GM18861 (cell line): ENCODE data around the gene RC3H2.
"Not testable (repeated sequence)": the region's sequence is repeated elsewhere in the genome, so short reads cannot be mapped to it uniquely, and the experiment has no call there.

Experiments used
- ATAC-seq: cut with Tn5 transposase; IDR thresholded peaks from one replicate; pipeline ENCODE4 v1.9.1; 2021; ENCODE audit not compliant: unreplicated experiment

The RC3H2 gene

DNA sequence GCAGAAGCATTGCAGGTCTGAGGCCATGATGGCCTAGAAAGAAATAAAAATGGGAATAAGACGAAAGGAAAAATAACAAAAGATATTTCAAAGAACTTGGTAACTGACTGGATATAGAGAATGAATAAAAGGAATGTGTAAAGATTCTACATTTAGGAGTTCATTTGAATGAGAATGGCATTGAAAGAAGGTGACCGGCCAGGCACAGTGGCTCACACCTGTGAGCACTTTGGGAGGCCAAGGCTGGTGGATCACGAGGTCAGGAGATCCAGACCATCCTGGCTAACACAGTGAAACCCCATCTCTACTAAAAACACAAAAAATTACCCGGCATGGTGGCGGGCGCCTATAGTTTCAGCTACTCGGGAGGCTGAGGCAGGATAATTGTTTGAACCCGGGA is 17.6 kb upstream of the RC3H2 start:
- no peak for ATAC-seq

DNA sequence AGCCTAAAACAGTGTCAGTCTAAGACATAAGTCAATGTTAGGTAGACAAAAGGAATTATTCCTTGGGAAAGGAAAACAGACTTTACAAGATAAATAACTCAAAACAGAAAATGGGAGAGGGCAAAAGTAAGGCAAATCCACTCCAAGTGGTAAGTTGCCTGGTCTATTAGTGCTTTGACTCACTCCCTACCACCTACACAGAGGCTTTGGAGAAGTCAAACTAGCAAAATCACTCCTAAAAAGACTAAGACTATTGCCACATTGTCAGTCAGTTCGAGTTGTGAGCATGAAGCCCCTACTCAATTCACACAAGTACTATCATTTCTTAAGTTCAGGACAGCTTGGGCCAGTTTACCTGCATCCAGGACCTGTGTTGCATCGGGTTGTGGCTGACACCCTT is 13.2 kb upstream of the RC3H2 start:
- ATAC-seq, result no peak

DNA sequence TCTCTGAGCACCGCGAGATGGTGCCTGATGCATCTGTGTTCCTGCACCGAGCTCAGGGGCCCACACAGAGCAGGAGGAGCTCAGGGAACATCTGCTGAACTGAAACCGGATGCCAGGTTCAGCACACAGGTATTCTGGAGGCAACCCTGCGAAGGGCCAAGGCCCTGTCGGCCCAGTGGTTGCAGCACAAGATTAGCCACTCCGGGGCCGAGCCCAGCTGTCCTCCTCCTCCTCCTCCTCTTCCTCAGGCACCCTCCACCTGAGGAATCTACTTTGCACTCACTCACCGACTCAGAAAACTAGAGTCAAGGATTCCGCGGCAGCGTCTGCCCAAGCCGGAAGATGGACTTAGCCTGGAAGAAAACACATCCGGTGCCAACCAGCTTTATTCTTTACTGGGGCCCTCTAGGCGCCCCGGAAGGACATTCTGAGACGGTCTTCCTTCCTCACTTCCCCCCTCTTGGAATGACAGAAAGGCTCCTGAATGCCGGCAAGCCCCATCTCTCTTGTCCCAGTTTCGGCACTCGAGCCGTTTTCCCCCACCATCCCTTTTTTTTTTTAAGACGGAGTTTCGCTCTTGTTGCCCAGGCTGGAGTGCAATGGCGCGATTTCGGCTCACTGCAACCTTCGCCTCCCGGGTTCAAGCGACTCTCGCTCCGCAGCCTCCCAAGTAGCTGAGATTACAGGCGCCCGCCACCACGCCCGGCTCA is 8.0 kb upstream of the RC3H2 start, which contains the start of gene ZBTB6:
TSS of gene ZBTB6 (minus strand) at position 360 of the 710 bp plus-strand sequence. CDS start 1,251 bp downstream, outside the sequence.
- ATAC-seq, result peak; percentile 87

DNA sequence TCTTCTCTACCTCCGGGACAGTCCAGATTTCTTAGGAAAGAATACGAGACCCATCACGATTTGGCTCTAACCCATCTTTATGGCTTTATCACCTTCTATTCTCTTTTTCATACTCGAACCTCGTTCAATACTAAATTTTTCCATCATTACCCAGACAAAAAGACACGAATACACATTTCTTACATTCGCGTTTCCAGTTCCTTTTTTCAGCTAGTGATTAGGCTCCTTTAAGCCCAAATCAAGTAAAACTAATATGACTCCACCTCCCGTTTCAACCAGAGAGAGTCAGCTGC is 7.5 kb upstream of the RC3H2 start:
- no peak for ATAC-seq

DNA sequence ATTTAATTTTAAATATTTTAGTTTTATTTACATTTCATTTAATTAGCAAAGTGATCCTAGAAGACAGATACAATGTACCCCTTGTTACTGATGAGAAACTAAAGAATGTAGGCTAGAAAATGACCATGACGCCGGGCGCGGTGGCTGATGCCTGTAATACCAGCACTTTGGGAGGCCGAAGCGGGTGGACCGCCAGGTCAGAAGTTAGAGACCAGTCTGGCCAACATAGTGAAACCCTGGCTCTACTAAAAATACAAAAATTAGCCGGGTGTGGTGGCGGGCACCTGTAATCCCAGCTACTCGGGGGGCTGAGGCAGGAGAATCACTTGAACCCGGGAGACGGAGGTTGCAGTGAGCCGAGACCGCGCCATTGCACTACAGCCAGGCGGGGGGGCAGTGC is 963 bp upstream of the RC3H2 start:
- not testable (repeated sequence) for ATAC-seq

DNA sequence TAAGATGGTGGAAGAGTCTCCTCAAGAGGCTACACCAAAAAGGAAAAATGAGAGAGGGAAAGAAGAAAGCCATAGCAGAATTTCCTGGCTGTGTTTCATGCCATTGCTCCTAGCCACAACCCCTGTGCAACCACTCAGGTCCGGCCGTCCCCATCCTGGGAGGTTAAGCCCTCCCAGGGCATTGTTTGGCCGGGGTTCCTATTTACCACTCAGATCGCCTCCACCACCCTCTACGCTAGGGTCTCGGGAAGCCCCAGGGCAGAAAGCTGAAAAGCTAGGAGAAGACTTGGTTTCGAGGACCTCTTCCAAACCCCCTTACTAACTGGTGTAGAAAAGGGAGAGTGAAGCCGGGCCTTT is 715 bp downstream of the RC3H2 start:
- peak; percentile 5 for ATAC-seq

DNA sequence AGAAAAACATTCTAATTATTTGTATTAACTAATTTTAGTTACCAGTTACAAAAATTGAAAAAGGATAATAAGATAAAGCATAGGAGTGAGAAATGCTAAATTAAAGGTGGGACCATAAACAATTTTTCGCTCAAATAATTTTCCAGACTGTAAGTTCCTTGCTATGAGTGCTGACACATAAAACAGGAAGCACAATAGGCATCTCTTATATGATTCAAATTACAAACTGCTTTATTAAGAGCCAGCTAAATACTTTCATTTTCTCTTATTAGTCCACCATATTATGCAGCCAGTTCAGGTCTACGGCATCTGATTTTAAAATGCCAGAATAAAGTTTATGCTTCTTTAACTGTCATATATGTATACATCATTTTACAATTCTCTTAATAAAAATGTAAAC is 4.4 kb downstream of the RC3H2 start:
- ATAC-seq, result no peak

DNA sequence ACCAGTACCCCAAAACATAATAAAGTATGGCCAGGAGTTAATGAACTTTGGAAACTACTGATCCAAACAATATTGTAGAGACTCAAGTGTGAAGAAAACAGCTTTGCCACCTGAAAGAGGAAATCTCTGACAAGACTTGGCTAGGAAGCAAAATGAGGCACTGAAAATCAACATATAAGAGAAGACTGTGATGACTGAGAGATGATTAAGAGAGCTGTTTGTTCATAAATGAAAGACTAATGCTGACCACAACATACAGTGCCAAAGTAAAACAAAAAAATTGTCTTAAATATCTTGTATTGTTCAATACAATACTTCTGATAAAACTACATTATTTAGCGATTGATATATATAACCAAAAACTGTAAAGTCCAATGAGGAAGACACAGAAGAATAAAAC is 7.2 kb downstream of the RC3H2 start:
- ATAC-seq, result no peak

DNA sequence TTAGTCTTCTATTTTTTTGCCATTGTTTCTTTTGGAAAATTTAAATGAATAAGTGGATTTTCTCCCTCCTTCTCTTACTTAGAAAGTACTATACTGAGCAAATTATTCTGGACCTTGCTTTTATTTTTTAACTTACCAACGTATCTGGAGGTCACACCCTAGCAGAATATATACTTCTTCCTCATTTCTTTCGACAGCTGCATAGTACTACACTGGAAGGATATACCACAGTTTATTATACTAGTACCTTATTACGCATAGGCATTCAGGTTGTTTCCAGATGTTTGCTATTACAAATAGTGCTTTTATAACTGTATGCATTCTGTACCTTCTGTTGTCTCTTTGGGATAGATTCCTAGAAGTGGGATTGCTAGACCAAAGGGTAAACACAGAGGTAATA is 16.7 kb downstream of the RC3H2 start:
- no peak for ATAC-seq

DNA sequence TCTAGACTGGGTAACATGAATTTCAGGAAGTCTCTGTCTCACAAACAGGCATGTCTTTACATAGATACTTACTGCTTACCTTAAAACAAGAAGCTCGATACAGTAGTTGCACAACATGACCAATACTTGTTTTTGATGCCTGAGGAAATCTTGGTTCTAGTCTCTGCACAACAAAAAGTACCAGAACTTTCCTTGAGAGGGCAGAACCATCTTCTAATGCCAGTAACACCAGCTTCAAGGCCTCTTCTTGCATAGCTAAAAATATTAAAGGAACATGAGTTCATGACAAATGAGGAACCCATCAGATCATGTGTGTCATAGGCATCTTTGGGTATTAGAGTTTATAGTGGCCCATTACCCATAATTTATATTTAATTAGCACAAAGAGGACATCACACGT is 22.0 kb downstream of the RC3H2 start:
- no peak for ATAC-seq

DNA sequence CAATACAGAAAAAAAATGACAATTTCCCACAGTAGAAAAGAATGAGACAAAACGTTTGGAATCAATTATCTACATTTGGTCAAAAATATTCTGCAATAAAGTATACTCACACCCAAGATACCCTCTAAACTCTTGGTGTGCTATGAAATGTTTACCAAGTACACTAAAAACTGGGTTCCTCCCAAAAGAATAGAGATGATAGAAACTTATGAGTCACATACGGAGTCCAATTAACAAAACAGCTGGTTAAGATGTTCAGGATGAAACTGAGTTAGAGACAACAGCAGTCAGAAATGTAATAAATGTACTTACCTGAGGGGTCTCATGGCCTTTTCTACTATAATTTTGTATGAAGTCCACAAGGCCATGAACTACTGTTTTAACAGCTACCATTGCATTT is 25.7 kb downstream of the RC3H2 start:
- no peak for ATAC-seq

DNA sequence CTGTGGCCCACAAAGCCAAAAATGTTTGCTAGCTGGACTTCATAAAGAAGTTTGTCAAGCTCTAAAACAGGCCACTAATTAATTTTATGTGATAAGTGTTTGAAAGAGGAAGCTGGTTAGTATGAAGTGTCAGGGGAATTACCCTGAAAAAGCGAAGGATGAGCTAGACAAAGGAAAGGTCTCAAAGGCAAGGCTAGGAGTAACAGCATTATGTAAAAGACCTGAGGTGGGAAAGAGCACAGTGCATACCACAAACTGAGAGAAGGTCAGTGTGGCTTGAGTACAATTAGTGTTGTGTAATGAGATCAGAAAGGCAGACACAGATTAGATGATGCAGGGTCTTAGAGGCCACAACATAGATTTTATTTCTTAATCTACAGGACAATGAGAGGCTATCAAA is 29.6 kb downstream of the RC3H2 start:
- no peak for ATAC-seq

DNA sequence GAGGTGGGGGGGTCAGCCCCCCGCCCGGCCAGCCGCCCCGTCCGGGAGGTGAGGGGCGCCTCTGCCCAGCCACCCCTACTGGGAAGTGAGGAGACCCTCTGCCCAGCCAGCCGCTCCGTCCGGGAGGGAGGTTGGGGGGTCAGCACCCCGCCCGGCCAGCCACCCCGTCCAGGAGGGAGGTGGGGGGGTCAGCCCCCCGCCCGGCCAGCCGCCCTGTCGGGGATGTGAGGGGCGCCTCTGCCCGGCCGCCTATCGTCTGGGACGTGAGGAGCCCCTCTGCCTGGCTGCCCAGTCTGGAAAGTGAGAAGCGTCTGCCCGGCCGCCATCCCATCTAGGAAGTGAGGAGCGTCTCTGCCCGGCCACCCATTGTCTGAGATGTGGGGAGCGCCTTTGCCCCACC is 37.9 kb downstream of the RC3H2 start:
- ATAC-seq, result not testable (repeated sequence)

DNA sequence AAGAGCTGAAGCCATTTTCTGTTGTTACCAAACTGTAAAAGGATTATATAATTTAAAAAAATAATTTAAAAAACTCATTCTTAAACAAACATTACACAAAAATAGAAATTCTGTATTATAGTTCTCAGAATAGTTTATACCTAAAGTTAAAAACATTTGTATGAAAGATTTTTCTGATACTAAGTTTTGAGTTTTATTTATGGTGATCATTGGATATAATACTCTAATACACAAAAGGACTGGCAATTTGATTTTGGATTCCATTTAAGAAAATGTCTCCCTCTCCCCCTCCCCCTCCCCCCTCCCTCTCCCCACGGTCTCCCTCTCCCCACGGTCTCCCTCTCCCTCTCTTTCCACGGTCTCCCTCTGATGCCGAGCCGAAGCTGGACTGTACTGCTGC is 39.1 kb downstream of the RC3H2 start:
- no peak for ATAC-seq

DNA sequence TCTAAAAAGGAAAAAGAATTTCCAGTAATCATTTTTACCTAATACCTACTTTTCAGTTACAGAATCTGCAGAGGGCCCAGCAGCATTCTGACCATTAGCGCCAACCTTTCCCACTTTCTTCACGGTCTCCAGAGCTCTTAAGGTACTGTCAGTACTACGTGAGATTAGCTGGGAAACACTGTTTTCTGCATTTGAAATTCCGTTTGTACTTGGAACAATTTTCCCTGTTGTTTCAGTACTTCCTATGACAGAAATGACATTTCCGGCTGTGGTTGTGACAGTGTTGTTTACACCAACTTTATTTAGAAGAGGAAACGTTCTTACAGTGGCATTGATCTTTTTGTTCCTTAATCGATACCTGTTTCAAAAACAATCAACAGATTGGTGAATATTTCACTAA is 39.9 kb downstream of the RC3H2 start:
- ATAC-seq, result no peak

DNA sequence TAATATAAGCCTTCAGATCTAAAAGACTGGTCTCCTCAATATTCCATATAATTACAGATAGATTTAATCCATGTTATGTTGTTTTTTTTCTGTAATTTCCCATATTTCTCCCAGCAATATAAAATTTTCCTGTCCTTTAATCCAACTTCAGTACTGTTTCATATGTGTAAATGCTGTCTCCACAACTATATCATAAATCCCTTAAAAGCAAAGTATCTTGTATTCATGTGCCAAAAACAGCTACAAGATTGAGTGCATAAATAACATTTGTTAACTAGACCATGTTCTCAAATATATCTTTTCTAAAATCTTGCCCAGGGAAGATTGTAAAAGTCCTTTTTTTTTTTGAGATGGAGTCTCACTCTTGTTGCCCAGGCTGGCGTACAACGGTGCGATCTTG is 41.8 kb downstream of the RC3H2 start:
- ATAC-seq, result no peak

DNA sequence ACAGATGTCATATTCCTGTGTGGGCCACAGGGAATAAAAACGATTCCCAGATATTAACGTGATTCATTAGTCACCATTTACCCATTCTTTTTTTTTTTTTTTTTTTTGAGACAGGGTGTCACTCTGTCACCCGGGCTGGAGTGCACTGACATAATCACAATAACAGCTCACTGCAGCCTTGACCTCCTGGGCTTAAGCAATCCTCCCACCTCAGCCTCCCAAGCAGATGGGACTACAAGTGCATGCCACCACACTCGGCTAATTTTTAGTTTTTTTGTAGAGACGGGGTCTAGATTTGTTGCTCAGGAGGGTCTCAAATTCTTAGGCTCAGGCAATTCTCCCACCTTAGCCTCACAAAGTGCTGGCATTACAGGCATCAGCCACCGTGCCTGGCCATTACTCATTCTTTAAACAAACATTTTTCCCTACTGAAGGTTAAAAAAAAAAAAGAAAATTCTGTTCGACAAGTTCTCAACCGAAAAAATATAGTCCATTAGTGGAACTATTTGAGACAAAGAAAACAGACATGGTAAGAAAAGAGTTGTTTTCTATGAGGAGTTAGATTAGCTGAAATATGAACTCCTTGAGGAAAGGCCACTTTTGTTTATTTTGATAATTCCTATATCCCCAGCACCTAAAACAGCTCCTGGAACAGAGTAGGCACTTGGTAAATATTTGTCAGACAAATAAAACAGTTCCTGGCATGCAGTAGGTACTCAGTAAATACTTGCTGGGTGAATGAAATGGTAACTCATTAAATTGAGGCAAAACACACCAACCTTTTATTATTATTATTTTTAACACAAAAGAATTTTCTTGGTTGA is 44.6 kb downstream of the RC3H2 start:
- ATAC-seq, result no peak

DNA sequence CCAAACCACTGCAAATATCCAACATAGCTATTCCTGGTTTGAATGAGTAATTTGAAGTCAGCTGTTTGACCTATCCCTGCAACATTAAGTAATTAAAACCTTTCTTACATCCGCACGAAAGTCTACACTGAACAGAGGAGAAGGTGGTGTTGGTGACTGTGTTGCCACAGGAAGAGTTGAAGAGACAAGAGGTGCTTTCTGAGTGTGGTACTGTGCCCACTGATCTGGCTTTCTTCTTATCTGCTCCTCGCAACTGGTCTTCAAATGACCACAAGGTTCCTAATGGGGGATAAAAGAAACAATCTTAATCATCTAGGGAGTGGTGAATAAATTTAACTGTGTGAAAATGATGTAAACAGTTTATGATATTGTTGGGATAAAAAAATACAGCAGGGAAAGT is 47.3 kb downstream of the RC3H2 start:
- ATAC-seq, result no peak

DNA sequence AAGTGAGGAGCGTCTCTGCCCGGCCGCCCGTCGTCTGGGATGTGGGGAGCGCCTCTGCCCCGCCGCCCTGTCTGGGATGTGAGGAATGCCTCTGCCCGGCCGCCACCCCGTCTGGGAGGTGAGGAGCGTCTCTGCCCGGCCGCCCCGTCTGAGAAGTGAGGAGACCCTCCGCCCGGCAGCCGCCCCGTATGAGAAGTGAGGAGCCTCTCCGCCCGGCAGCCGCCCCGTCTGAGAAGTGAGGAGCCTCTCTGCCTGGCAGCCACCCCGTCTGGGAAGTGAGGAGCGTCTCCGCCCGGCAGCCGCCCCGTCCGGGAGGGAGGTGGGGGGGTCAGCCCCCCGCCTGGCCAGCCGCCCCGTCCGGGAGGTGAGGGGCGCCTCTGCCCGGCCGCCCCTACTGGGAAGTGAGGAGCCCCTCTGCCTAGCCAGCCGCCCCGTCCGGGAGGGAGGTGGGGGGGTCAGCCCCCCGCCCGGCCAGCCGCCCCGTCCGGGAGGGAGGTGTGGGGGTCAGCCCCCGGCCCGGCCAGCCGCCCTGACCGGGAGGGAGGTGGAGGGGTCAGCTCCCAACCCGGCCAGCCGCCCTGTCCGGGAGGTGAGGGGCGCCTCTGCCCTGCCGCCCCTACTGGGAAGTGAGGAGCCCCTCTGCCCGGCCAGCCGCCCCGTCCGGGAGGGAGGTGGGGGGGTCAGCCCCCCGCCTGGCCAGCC is 52.9 kb downstream of the RC3H2 start:
- not testable (repeated sequence) for ATAC-seq

DNA sequence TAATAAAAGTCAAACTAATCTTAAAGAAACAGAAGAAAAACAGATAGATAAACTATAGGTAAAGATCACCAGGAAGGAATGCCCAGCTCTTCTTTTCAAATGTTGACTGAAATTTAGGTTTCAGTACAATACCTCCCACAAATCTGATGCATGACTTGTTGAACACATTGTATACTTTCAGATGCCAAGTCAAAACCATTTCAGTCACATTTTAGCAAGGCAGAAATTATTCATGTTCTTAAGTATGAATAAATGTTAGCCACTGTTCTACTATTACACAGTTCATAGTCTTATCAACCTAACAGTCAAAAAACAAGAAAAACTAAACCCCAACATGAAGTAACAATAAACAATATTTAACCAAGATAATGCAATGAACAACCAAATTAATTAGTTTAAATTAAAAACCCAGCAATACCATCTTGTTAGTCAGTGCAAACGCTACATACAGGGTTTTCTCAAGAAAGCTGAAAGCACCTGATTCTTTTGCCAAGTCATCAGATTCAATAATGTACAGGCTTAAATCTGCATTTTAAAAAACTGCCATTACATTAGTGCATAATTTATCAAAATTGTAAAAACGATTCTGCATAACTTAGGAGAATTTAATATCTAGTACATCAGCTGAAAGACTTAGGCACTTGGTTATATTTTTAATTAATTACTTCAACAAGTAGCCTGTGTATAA is 56.8 kb downstream of the RC3H2 start:
- ATAC-seq, result no peak

DNA sequence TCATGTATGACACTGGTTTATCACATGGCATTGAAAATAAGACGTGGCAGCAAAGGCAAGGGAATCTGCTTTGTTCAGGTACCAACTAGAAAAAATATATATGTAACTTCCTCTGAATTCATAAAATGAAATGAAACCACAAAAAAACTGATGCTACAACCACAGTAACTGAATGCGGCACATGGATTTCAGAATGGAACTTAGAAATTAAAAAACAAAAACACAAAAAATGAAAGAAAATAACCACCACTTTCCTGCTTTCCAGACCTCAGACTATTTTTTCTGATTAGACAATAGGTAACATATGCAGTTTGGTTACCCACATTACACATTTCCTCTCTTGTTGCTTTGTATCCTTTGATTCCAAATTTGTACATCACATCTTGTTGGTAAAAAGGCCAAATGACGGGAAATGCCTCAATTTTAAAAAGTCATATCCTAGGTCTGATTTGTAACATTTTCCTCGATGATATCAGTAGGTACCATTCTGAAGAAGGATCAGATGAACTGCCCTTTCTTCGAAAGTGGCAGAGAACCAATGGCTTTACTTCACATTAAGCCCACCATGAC is 58.7 kb downstream of the RC3H2 start:
- ATAC-seq, result no peak
